Stimulated activated CD8-positive, alpha-beta memory T cell treated with anti-CD3 and anti-CD28 coated beads, Interleukin-12 subunit alpha, Interleukin-12 subunit beta, amount 100 ng/mL, for 1 hour (primary cell): Measurements from ENCODE around the gene EDNRA.
"Not testable (repeated sequence)": the region's sequence is repeated elsewhere in the genome, so short reads cannot be mapped to it uniquely, and the experiment has no call there.

Source experiments
- DNase-seq: peaks from one replicate; pipeline ENCODE4 v3.0.0-alpha.2; 2020; ENCODE audit warnings: low read depth

EDNRA gene

DNA sequence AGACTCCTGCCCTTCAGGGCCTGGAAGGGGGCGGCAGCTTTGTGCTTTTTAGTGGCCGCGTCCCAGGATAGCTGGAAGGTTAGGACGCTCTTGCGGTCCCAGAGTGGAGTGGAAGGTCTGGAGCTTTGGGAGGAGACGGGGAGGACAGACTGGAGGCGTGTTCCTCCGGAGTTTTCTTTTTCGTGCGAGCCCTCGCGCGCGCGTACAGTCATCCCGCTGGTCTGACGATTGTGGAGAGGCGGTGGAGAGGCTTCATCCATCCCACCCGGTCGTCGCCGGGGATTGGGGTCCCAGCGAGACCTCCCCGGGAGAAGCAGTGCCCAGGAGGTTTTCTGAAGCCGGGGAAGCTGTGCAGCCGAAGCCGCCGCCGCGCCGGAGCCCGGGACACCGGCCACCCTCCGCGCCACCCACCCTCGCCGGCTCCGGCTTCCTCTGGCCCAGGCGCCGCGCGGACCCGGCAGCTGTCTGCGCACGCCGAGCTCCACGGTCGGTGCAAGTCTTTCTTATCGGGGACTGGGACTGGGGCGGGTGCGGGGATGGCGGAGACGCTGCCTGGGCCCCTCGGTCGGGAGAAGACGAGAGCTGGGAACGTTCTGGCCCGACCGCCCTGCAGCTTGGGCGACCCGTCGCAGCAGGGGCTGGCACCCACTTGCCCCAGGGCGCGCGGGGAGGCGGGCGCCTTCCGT lies at the start of gene EDNRA:
Gene EDNRA (plus strand): TSS at position 207 of the 686 bp plus-strand sequence. CDS start 4,585 bp downstream, outside the sequence.
- DNase-seq: no peak

DNA sequence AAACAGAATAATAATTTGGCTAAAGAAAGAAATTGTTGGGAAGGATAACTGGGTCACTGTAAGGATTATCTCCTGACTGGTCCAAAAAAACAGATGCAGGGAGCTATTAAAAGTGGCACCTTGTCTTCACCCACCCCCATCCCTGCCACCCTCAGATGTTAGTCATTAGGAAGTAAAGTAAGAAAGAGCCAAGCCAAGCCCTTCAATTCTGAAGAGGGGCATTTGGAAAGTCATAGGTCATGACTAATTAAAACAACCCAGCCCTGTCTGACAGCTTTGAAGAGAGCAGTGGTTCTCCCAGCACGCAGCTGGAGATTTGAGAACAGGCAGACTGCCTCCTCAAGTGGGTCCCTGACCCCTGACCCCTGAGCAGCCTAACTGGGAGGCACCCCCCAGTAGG lies 46.5 kb upstream of the EDNRA start:
- not testable (repeated sequence) for DNase-seq

DNA sequence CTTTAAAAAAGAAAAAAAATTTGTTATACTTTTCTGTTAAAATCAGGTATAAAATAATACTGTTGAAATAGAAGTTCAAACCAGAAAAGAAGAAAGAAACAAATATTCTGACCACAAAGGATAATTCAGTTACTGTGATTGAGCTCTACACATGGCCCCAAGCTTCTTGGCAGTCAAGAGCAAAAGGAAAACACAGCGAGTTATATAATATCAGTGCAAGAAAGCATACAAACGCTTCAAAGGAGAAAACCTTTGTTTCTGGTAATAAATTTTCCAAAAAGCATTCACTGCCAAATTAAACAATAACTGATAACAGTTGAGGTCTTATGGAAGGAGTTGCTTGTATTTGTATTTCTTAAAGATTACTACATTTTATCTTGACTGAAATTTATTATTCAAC lies 40.5 kb upstream of the EDNRA start:
- no peak for DNase-seq

DNA sequence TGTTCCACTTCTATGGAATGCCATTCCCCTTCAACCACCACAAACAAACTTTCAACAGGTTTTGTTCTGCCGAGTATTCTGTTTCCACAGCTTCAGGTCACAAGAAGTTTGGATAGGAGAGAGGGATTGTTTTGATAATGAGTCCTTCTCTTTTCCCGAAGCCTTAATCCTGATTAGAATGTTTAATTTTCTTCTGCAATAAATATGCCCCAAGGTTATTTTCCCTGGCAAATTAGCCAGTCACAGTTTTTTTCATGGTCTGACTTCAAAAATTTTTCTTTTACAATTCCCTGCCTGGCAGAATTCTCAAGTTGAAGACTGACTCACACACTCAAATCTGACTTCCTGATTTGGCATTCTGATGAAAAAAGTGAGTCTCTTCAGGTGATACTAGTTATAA lies 33.1 kb upstream of the EDNRA start:
- DNase-seq: no peak

DNA sequence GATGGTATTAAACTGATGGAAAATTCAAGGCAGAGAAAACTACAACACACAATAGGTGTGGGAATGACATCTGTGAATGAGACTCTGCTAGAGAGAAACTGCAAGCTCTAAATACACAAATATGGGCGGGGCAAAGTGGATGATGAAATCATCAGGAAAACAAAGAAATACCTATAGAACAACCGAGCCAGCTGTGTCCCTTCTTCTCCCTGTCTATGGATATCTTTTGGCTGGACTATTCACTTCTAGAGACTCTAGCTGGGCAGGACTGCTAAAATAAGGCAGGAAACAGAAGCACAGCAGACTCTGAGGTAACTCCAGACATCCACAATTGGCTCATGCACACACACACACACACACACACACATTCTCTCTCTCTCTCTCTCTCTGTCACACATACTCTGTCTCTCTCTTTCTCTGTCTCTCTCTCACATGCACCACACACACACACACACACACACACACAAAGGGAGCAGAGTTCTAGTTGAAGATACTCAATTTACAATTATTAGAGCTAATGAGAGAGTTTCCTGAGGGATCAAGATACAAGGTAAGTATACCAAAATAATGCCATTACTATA lies 27.2 kb upstream of the EDNRA start:
- no peak for DNase-seq

DNA sequence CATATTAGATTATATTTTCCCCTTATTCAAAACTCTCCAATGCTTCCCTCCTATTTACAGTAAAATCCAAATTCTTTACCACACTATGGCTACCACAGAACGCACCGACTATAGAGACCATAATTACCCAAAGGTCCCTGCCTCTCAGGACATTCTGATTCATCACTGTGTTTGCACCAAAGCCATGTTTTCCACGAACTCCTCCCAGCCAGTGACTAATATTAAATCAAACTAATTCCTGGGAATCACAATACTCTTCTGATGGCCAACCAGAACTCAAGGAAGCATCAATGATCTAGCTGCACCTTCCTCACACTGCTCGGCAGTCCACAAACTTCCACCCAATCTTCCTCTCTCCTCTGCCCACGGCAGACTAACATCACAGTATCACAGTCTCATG lies 24.2 kb upstream of the EDNRA start:
- DNase-seq: no peak

DNA sequence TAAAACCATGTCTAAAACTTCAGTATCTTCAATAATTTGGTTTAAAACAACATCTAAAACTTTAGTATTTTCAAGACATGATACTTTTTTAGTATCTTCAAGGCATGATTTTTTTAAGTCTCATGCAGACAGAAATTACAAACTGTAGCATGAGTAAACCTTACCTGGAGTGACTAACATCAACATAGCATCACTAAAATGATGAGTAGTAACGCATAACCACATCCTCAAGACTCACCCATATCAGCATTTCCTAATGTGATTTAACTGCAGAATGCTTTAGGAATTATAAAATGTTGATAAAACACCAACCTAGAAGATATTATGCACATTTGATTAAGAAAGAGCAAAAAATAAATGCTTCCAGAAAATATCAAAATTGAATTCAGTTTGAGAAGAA lies 19.7 kb upstream of the EDNRA start:
- no peak for DNase-seq

DNA sequence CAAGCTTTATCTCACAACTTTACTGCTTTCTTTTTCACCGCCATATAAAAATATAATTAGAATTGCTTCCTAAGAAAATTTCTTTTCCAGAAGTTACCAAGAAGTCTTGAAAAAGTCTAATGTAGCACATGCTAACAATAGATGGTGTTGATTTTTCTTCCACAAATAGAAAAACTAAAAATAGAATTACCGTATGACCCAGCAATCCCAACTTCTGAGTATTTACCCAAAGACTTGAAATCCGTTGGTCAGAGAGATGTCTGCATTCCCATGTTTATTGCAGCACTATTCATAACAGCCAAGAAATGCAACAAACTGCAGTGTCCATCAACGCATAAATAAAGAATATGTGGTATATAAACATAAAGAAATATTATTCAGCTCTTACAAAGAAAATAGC lies 17.8 kb upstream of the EDNRA start:
- DNase-seq: no peak

DNA sequence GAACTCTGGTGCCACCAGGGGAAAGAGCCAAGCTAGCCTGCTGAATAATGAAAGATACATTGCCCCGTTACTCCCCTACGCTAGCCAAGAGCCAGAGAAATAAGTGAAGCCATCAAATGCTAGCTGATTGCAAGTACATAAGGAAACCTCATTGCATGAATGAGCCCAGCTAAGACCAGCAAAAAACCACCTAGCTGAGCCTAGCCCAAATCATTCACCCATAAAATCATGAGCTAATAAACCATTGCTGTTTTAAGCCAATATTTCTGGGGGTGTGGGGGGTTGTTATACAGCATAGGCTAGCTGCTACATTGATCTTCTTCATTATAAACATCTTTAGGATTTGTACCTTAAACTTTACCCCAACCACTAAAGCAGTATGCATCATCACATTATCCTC lies 15.4 kb upstream of the EDNRA start:
- DNase-seq: no peak

DNA sequence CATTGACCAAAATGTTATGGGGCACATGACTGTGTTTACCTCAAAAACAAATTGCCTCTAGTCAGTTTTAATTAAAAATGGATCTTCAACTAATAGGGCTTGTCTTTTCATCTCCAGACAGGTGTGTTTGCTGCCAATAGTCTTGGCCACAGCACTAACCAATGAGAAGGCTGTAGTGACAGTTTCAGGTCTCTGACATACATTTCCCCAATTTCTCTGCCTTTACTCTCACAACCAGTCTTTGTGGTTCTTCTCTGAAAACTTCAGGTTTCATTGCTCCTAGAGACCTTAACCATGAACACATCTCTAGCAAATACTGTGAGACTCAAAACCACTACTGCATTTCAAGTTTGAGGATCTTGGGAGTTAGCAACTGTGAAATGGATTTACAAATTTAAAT lies 3.5 kb upstream of the EDNRA start:
- no peak for DNase-seq

DNA sequence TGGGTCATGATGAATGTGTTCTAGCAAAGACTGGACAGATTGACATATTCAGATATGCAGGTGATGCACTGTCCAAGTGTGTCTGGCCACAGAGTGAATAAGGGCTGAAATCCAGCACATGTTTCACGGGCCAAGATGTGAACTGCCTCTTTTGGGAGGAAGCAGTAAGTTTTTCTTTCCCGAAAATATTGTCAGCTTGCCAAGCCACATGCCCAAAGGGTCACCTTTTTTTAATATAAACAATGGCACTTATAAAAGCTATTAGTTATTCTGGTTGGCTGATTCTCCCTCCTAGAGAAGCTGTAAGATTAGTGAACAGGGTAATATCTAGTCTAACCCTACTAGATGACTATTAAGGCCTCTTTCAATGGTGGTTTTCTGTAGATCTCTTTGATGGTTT lies 1.5 kb upstream of the EDNRA start:
- DNase-seq: no peak

DNA sequence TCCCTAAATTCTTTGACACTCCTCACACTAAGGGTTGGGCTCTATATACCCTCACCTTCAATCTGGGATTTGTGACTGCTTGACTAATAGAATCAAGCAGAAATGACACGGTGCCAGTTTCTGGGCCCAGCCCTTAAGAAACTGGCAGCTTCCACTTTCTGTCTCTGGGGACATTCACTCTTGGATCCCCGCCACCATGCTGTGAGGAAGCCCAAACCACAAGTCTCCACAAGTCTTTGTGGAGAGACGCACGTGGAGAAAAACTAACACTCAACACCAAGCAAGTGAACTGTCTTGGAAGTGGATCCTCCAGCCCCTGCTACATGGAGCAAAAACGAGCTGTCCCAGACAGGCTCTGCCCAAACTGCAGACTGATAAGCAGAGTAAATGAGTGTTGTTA lies 1.1 kb upstream of the EDNRA start:
- no peak for DNase-seq

DNA sequence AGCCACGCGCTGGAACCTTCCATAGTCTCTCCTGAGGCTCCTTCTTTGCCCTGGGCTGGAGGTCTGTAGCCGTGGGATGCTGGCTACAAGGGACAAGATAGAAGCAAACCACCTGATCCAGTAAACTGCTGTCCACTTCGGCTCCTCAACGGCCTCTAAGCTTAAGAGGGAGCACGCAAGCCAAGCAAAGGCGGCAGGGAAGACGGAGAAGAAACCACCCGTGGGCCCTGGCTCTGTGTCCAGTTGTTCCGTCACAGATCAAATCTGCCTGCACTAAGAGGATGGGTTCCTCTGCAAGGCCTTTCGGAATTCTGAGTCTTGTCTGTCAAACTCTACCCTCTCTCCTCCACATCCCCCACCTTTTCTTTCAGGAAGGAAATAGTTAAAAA lies 401 bp upstream of the EDNRA start:
- DNase-seq: no peak

DNA sequence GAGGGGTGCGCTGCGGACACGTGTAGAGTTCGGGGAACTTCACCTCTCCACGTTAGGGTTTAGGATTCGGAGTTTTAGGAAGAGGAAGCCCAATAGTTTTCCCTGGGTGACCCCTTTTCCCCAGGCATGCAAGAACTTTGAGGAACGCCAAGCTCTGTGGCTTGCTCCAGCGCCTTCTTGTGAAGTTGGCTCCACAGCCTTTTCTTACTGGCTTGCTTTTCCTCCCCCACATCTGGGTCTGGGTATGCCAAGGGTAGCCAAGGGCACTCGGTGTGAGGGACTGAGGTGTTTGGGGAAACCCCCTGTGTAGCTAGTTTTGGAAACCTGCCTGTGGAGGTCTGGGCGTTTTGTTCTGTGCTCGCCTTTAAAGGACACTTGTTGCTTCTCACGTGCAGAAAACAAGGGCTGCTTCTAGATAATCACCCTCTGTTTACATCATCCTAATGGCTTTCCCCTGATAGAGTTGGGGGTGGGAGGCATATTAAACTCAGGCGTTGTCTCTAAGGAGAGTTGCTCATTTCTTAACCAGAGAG lies 746 bp downstream of the EDNRA start:
- no peak for DNase-seq

DNA sequence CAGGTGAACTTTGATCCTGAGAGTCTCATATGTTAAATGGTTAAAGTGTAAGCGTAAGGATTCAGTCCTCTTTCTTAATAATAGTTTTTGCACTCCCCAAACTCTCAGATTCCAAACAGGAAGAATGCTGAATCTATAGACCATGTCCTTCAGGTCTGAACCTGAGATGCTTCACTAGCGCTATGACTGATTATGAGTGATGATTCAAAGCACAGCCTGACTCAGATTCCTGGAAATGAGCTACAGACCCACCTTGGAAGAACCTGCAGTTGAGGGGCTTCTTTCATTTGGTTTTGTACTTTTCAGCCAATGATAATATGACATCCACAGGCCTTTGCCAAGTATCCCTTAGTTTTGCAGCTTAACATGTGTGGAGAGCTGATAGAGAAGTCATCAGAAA lies 1.4 kb downstream of the EDNRA start:
- DNase-seq: no peak

DNA sequence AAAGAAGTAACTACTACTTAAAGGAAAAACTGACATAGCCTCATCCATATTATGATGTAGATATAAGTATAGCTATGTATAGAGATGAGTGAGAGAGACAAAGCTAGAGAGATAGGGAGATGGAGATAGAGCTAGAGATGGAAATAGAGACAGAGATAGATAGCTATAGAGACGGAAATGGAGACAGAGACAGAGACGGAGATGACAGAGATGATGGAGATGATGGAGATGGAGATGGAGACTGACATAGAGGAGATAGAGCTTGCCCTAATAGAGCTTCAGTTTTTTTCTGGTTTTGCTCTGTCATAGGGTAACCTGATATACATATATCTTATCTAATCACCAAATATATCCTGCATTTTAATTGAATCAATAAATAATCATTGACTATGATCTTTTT lies 4.3 kb downstream of the EDNRA start:
- no peak for DNase-seq

DNA sequence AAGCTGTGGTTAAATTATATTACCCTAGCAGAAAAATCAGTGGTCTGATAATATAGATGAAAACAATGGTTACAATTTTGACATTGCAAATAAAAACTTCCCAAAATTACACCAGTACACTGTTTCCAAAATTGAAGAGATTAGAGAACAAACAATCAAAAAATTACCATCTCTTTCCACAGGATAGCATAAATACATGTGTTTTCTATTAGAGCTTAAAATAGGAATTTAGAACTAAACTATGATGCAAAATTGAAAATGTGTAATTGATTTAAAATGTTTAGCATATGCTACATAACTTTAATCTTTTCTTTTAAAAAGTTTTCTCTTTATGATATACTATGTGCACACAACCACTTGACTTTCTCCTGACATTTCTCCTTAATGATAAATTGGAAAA lies 6.7 kb downstream of the EDNRA start:
- DNase-seq: no peak

DNA sequence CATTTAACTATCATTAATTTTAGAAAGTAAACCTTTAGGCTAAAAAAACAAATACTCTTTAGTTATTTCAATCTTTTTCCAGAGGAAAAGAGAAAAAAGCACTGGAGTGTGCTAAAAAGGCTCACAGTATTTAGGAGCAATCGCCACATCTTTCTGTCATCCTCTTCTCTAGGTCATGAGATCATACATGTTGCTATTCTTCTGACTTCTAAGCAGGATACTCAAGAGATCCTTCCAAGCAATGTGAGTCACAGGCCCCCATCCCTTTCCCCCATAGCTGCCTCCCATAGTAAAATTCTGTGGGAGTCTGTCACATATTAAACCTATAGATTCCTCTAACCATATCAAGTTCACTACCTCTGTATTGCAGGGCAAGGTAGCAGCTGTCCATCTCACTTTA lies 7.7 kb downstream of the EDNRA start:
- DNase-seq: no peak

DNA sequence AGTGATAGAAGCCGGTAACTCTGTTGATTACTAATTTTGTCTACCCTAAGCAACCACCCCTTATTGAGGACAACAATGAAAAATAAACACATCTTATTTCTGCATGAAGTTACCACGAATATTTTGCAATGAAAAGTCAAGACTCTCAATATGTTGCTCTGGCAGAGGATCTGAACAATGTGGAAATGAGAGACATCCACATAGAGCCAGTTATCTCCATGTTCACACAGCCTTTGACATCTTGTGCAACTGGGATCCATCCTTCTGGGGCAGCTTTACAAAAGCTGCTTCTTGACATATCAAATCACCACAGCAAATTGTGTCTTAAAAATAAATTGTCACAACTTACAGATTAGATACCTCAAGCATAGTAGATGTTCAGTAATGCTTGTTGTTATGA lies 10.2 kb downstream of the EDNRA start:
- DNase-seq: no peak

DNA sequence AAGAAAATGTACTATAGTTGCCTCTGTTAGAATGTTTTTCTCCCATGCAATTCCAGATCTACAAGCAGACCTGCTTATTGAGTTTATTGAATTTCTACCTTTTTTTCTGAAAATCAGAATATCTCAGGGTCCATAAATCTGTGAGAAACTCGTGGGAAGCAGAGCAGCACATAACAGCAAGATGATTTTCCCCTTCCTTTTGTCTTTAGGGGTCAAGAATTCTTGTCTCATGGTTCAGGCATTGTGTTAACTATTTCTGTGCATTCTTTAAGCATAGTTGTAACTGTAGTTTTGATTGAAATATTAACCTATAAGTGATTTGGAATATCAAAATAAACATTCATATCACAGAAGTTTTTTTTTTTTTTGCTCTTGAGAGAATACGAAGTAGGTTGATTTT lies 11.4 kb downstream of the EDNRA start:
- DNase-seq: no peak

DNA sequence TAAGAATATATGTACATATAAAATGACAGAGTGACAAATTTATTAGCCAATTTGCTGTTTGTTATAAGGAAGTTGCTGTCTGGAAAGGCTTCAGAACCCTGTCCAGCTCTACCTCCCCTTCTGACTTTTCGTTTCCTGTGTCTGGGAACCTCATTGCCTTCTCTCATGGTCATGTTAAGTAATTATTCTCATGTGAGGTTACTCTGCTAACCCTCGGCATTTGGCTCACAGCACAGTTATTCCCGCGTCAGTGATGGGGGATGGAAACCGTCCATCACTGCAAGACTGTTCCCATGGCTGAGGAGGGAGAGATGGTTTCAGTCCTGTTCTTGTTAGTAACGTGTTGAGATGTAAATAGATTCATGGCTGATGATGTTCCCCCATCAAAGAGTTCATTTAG lies 11.9 kb downstream of the EDNRA start:
- no peak for DNase-seq

DNA sequence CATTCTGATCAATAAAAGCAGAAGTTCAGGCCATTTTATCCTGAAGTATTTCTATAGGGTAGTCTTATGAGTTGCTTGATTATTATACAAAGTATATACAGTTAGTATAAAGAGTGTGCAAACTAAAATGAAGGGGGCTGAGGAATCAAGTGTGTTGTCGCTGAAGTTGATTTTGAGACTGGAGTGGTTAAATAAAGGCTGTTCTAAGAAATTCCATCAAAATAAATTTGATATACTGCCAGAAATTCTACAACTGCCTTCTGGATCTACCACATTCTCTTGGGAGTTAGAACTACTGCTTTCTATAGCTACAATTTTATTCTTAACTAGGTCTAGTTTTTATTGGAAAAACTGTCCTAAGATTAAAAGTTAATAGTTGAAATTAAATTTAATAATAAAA lies 12.4 kb downstream of the EDNRA start:
- no peak for DNase-seq

DNA sequence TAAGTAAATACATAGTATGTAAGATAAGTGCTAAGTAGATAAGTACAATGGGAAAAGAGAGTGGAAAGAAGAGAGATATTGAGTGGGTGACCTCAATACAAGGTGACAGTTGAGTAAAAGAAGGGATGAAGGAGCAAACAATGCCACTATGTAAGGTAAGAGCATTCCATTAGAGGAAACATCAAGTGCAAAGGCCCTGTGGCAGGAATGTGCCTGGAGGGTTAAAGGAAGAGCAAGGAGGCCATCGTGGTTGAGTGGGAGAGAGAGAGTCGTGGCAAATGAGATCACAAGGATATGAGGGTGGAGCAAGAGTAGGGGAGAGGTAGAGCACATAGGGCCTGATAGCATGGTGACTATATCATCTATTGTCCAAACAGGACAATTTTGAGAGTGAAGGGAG lies 13.4 kb downstream of the EDNRA start:
- DNase-seq: no peak

DNA sequence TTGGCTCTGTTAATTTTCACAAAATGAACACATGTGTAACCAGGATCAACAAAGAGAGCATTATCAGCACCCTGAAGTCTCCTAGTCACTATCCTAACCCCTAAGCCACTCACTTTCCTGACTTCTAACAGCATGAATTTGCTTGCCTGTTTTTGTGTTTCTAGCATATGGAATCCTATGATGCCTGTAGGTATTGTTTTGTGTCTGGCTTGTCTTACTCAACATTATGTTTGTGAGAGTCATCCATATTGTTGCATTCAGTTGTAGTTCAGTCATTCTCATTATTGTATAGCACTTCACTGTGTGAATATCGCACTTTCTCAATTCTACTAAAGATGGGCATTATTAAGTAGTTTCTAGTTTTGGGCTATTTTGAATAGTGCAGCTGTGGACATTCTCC lies 15.6 kb downstream of the EDNRA start:
- no peak for DNase-seq
